ENCODE data around the gene B4GALNT2.

Gene B4GALNT2

GRCh38 chr17:49196520-49196919, 64.0 kb downstream of the B4GALNT2 start:
- TF ChIP-seq CTCF (IDR thresholded peaks at IDR 0.05; ENCODE audit: insufficient read depth, low read length, poor library complexity, severe bottlenecking): no peak
- TF ChIP-seq EZH2phosphoT487 (conservative IDR thresholded peaks at IDR 0.05; ENCODE audit: low read length): no peak
- Histone ChIP-seq H3K36me3 (ENCODE audit: low read length) (no peaks in the 10 kb centered on the region), H3F3A (ENCODE audit: insufficient read depth) (peaks cover 11% of the 10 kb centered on the region), H3K9ac (ENCODE audit: low read length) (no peak overlapping the region), H3K79me2 (ENCODE audit: insufficient read depth, low read length) (no peaks in the 10 kb centered on the region), H3K4me2 (ENCODE audit: low read depth, low read length, poor library complexity, severe bottlenecking) (no peak overlapping the region), H3K9me2 (replicated peaks; ENCODE audit: insufficient read depth, low read length) (no peaks in the 10 kb centered on the region), H3K27me3 (ENCODE audit: low read length) (no peaks in the 10 kb centered on the region), H4K20me1 (ENCODE audit: low read depth, low read length) (no peaks in the 10 kb centered on the region), H3K4me3 (ENCODE audit: insufficient read depth, low read length, poor library complexity, severe bottlenecking) (no peak overlapping the region), H2AFZ (ENCODE audit: low read depth, low read length, severe bottlenecking) (no peak overlapping the region), H3K9me3 (ENCODE audit: insufficient read depth, low read length) (no peaks in the 10 kb centered on the region), H3K27ac (ENCODE audit: low read depth, low read length) (no peak overlapping the region)

GRCh38 chr17:49197346-49197998, 64.9 kb downstream of the B4GALNT2 start:
- TF ChIP-seq CTCF (IDR thresholded peaks at IDR 0.05; ENCODE audit: insufficient read depth, low read length, poor library complexity, severe bottlenecking) (no peak), EZH2phosphoT487 (conservative IDR thresholded peaks at IDR 0.05; ENCODE audit: low read length) (no peak)

GRCh38 chr17:49198211-49198610, 65.6 kb downstream of the B4GALNT2 start:
- peaks cover 4% of the 10 kb centered on the region; the same call in 1 of the 2 replicates for H3F3A ChIP-seq (ENCODE audit: insufficient read depth)
- no peaks in the 10 kb centered on the region for H3K79me2 ChIP-seq (ENCODE audit: insufficient read depth, low read length)
- H2AFZ ChIP-seq (ENCODE audit: low read depth, low read length, severe bottlenecking): no peak overlapping the region
- no peak overlapping the region for H3K4me2 ChIP-seq (ENCODE audit: low read depth, low read length, poor library complexity, severe bottlenecking)
- H3K9ac ChIP-seq (ENCODE audit: low read length): no peak overlapping the region
- no peaks in the 10 kb centered on the region for H3K9me3 ChIP-seq (ENCODE audit: insufficient read depth, low read length)
- H3K9me2 ChIP-seq (replicated peaks; ENCODE audit: insufficient read depth, low read length): no peaks in the 10 kb centered on the region
- no peaks in the 10 kb centered on the region for H3K27me3 ChIP-seq (ENCODE audit: low read length)
- H3K4me3 ChIP-seq (ENCODE audit: insufficient read depth, low read length, poor library complexity, severe bottlenecking): no peak overlapping the region
- H3K36me3 ChIP-seq (ENCODE audit: low read length): no peaks in the 10 kb centered on the region
- no peak overlapping the region for H3K27ac ChIP-seq (ENCODE audit: low read depth, low read length)
- TF ChIP-seq EZH2phosphoT487 (conservative IDR thresholded peaks at IDR 0.05; ENCODE audit: low read length) (no peak), CTCF (IDR thresholded peaks at IDR 0.05; ENCODE audit: insufficient read depth, low read length, poor library complexity, severe bottlenecking) (no peak)
- H4K20me1 ChIP-seq (ENCODE audit: low read depth, low read length): no peaks in the 10 kb centered on the region

More at GRCh38 chr17:49197346-49197998, 64.9 kb downstream of the B4GALNT2 start:
- Histone ChIP-seq H3K36me3 (ENCODE audit: low read length) (no peaks in the 10 kb centered on the region), H3K27me3 (ENCODE audit: low read length) (no peaks in the 10 kb centered on the region), H3F3A (ENCODE audit: insufficient read depth) (peaks cover 6% of the 10 kb centered on the region), H3K27ac (ENCODE audit: low read depth, low read length) (no peak overlapping the region), H2AFZ (ENCODE audit: low read depth, low read length, severe bottlenecking) (no peak overlapping the region), H3K9ac (ENCODE audit: low read length) (no peak overlapping the region), H3K9me3 (ENCODE audit: insufficient read depth, low read length) (no peaks in the 10 kb centered on the region), H3K79me2 (ENCODE audit: insufficient read depth, low read length) (no peaks in the 10 kb centered on the region), H4K20me1 (ENCODE audit: low read depth, low read length) (no peaks in the 10 kb centered on the region), H3K9me2 (replicated peaks; ENCODE audit: insufficient read depth, low read length) (no peaks in the 10 kb centered on the region), H3K4me3 (ENCODE audit: insufficient read depth, low read length, poor library complexity, severe bottlenecking) (no peak overlapping the region), H3K4me2 (ENCODE audit: low read depth, low read length, poor library complexity, severe bottlenecking) (no peak overlapping the region)
